ENCODE measurements around the gene LDHD.
A peak's percentile ranks its signal among the peaks of the same experiment; 100 is the strongest.

- TF ChIP-seq CTCF (IDR thresholded peaks at IDR 0.05) (no peak), POLR2AphosphoS5 (IDR thresholded peaks at IDR 0.05) (peak; percentile 86), EP300 (IDR thresholded peaks at IDR 0.05) (no peak), POLR2A (IDR thresholded peaks at IDR 0.05) (peak; percentile 62 to 75)
Measured at GRCh38 chr16:75116081-75116910, at the start of gene LDHD.
